GM12878 (cell line): ENCODE measurements around the gene THAP11. TPM values are rescaled to one million over a fixed set of nuclear protein-coding genes. Genes with fewer than 3 reads are reported as not detected.

ENCODE experiments used
- ATAC-seq: fragments of 200-7000 bp; cut with Tn5 transposase; 3 replicates; pipeline ENCODE4 v1.9.1; 2020; ENCODE audit warnings: mild to moderate bottlenecking, moderate library complexity
- BruUV-seq: library from RNA; stranded (reverse); fragments of 400-500 nt; replicated peaks from 2 replicates; lab custom pipeline; 2021; lab: Mats Ljungman, UMichigan
- CTCF ChIA-PET: fragments of 300-600 bp; sonication (Branson Sonifier 250); formaldehyde crosslinking; extraction: SDS; loops from one replicate; lab custom pipeline; 2021; ENCODE audit warnings: inconsistent platforms; lab: Yijun Ruan, JAX
- POLR2A ChIA-PET: fragments of 350-600 bp; formaldehyde crosslinking; extraction: SDS; loops from one replicate; lab custom pipeline; 2021; ENCODE audit warnings: inconsistent platforms; lab: Charles Lee
- RAD21 ChIA-PET: fragments of 300-600 bp; sonication (Branson Sonifier 250); formaldehyde crosslinking; loops from one replicate; lab custom pipeline; 2023; ENCODE audit warnings: antibody characterized with exemption; ENCODE audit not compliant: unreplicated experiment; lab: Charles Lee
- SMC1A ChIA-PET: fragments of 300-600 bp; sonication (Branson Sonifier 250); formaldehyde crosslinking; loops from one replicate; lab custom pipeline; 2023; ENCODE audit not compliant: unreplicated experiment, uncharacterized antibody; lab: Charles Lee
- DNase-seq: peaks from one replicate; pipeline ENCODE4 v3.0.0-alpha.2; 2011; ENCODE audit warnings: low read depth, low spot score
- FAIRE-seq: peaks from 3 replicates; lab custom pipeline; 2011; peaks lifted over from hg19 to GRCh38; lab: Jason Lieb, UNC
- H2AFZ ChIP-seq: 2 replicates; pipeline ENCODE4 v1.6.0; 2011; ENCODE audit warnings: low read depth, low read length, control low read depth; ENCODE audit not compliant: control insufficient read depth
- H3K27ac ChIP-seq: 2 replicates; pipeline ENCODE4 v1.5.1; 2011; ENCODE audit warnings: control low read depth; ENCODE audit not compliant: control insufficient read depth, insufficient read depth
- H3K27me3 ChIP-seq, 2 experiments: replicated peaks in 1 of 2; 2 replicates each; pipeline versions ENCODE4 v1.6.0 to v1.6.1; 2011; ENCODE audit warnings: low read length in 1 of 2; ENCODE audit not compliant: control insufficient read depth in 2 of 2, insufficient read depth in 2 of 2
- H3K36me3 ChIP-seq, 2 experiments: 2 replicates each; pipeline ENCODE4 v1.5.1; 2011; ENCODE audit warnings: low read length in 1 of 2; ENCODE audit not compliant: control insufficient read depth in 2 of 2, insufficient read depth in 2 of 2
- H3K4me1 ChIP-seq: 2 replicates; pipeline ENCODE4 v1.6.1; 2011; ENCODE audit warnings: mild to moderate bottlenecking, low read length, moderate library complexity, mixed read lengths; ENCODE audit not compliant: control insufficient read depth, insufficient read depth
- H3K4me2 ChIP-seq: 2 replicates; pipeline ENCODE4 v1.6.0; 2011; ENCODE audit warnings: control low read depth; ENCODE audit not compliant: control insufficient read depth, insufficient read depth
- H3K4me3 ChIP-seq: fragments of 200-600 bp; sonication (generic); 2 replicates; pipeline ENCODE4 v1.5.1; 2016
- H3K79me2 ChIP-seq: 2 replicates; pipeline ENCODE4 v1.6.0; 2011; ENCODE audit warnings: low read length; ENCODE audit not compliant: control insufficient read depth, insufficient read depth
- H3K9ac ChIP-seq: 2 replicates; pipeline ENCODE4 v1.8.0; 2011; ENCODE audit warnings: low read length, control low read depth, mixed read lengths; ENCODE audit not compliant: control insufficient read depth, insufficient read depth
- H3K9me3 ChIP-seq: replicated peaks from 3 replicates; pipeline ENCODE4 v1.5.1; 2011; ENCODE audit warnings: mild to moderate bottlenecking, low read length; ENCODE audit not compliant: control insufficient read depth, insufficient read depth
- H4K20me1 ChIP-seq: 2 replicates; pipeline ENCODE4 v1.6.0; 2011; ENCODE audit not compliant: control insufficient read depth, insufficient read depth
- ATF7 ChIP-seq: fragments of 450-650 bp; IDR thresholded peaks from 2 replicates; pipeline ENCODE4 v1.6.1; 2016; ENCODE audit warnings: low read depth, mild to moderate bottlenecking
- CHD1 ChIP-seq: IDR thresholded peaks from 2 replicates; pipeline ENCODE4 v1.6.1; 2012; ENCODE audit warnings: low read depth, low read length, improper control_type of control experiment
- HCFC1 ChIP-seq: fragments of 150-350 bp; IDR thresholded peaks from 2 replicates; pipeline ENCODE4 v1.6.1; 2014; ENCODE audit warnings: low read length
- IKZF2 ChIP-seq, 2 experiments: fragments of 450-650 bp; IDR thresholded peaks; 2 replicates each; pipeline ENCODE4 v1.6.1; 2017; ENCODE audit warnings: mild to moderate bottlenecking in 2 of 2, moderate library complexity in 2 of 2
- MEF2A ChIP-seq: IDR thresholded peaks from 2 replicates; pipeline ENCODE4 v1.6.1; 2011; ENCODE audit warnings: low read depth, mild to moderate bottlenecking, low read length, moderate library complexity; ENCODE audit not compliant: insufficient read depth
- MXI1 ChIP-seq: fragments of 150-350 bp; IDR thresholded peaks from 2 replicates; pipeline ENCODE4 v1.6.1; 2011; ENCODE audit warnings: low read depth, mild to moderate bottlenecking, inconsistent platforms, low read length, improper control_type of control experiment
- NKRF ChIP-seq: fragments of 450-650 bp; conservative IDR thresholded peaks from 2 replicates; pipeline ENCODE4 v1.6.1; 2017; ENCODE audit warnings: mild to moderate bottlenecking, moderate library complexity
- RAD51 ChIP-seq: fragments of 450-650 bp; IDR thresholded peaks from 2 replicates; pipeline ENCODE4 v1.6.1; 2016; ENCODE audit warnings: moderate library complexity, mild to moderate bottlenecking, inconsistent platforms
- RFX5 ChIP-seq: IDR thresholded peaks from 2 replicates; pipeline ENCODE4 v1.6.1; 2011; ENCODE audit warnings: low read depth, low read length, improper control_type of control experiment
- TARDBP ChIP-seq: IDR thresholded peaks from 2 replicates; pipeline ENCODE4 v1.6.1; 2016; ENCODE audit warnings: borderline replicate concordance
- YY1 ChIP-seq: IDR thresholded peaks from 2 replicates; pipeline ENCODE4 v1.6.1; 2011; ENCODE audit warnings: low read depth, mild to moderate bottlenecking, low read length
- WGBS: methylation state at CpG from one replicate; pipeline ENCODE4 v1.1.6; 2016; ENCODE audit warnings: low lambda C conversion rate; ENCODE audit not compliant: insufficient replicate concordance, insufficient coverage; ENCODE audit errors: missing lambda C conversion rate; 5-methylcytosine and 5-hydroxymethylcytosine counted together
- in situ Hi-C: fragments of 300-500 bp; cut with MboI; formaldehyde crosslinking; loops from 9 replicates; pipeline ENCODE4 v1.14.3; 2018; ENCODE audit warnings: mixed read lengths
- intact Hi-C: fragments of 100-400 bp; cut with micrococcal nuclease; formaldehyde crosslinking; loops from one replicate; pipeline ENCODE4 v1.14.2; 2022; ENCODE audit not compliant: unreplicated experiment
- polyA plus RNA-seq, 11 experiments: library from polyadenylated mRNA; depleted of rRNA in 4 of 11; unstranded in 6 of 11; stranded (reverse) in 5 of 11; fragments of >200 nt; fragmentation: Nextera tagmentation in 4 of 11; fragmentation: Illumina TruSeq in 1 of 11; extraction: Ambion mirVana in 4 of 11; extraction: Trizol in 1 of 11; gene quantifications; 1 replicate in 1 of 11; 2 replicates in 10 of 11; pipeline versions ENCODE4 v1.2.1 to v1.2.3, GENCODE V29; 2011 to 2016; ENCODE audit warnings: inconsistent platforms in 2 of 11, missing spikeins in 2 of 11, low read depth in 1 of 11
- total RNA-seq, 4 experiments: library from RNA; depleted of rRNA in 3 of 4; stranded (reverse); fragments of >200 nt in 3 of 4; fragmentation: Illumina TruSeq in 1 of 4; extraction: Trizol in 1 of 4; gene quantifications; 2 replicates each; pipeline versions ENCODE4 v1.2.1 to v1.2.3, GENCODE V29; 2013 to 2021

The THAP11 gene
- total and polyA plus RNA-seq, 10 of the 15 experiments (the other 5 are each of a cell fraction or from before 2014, with no cell fraction given) = 2.5 to 36.7 (median 21.4) TPM

DNA sequence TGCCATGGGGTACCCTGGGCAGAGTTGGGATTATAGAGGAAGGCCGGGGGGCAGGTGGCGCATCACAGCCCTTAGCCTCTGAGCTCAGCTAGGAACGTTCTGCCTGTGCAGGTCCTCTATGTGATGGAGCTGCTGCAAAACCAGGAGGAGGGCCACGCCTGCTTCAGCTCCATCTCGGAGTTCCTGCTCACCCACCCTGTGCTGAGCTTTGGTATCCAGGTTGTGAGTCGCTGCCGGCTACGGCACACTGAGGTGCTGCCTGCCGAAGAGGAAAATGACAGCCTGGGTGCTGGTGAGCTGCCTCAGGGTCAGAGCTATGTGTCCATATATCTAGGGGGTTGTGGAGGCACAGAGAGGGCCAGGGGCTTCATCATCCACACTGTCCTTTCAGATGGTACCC lies 36.7 kb downstream of the THAP11 start:
- peaks cover 19% of the 10 kb centered on the region for H3K79me2 ChIP-seq
- H3K4me1 ChIP-seq = peaks cover 6% of the 10 kb centered on the region; the same call in 1 of the 2 replicates
- peaks cover 19 to 58% of the 10 kb centered on the region in 2 experiments; a peak in 3 of 4 replicates for H3K36me3 ChIP-seq
- over 99% methylated on average over 9 of the region's 9 CpGs for WGBS
- ChIA-PET SMC1A (no interaction called here), POLR2A (no interaction called here), RAD21 (no interaction called here), CTCF (interaction anchor here (0.9 to 2.2 kb wide), 2 partner anchors 10 to 62 kb away, joined by 5 to 9 read pairs; no protein-coding TSS in a partner anchor)
- H3K4me3 ChIP-seq = no peak overlapping the region
- no peak overlapping the region for H3K4me2 ChIP-seq
- ATAC-seq (no peak), FAIRE-seq (no peak), DNase-seq (no peak)
- H3K9me3 ChIP-seq = no peaks in the 10 kb centered on the region
- no peak overlapping the region for H3K27ac ChIP-seq
- TF ChIP-seq NKRF (no peak), MEF2A (no peak), YY1 (no peak), HCFC1 (no peak), RFX5 (no peak), MXI1 (no peak), ATF7 (no peak), TARDBP (no peak), CHD1 (no peak), RAD51 (no peak), IKZF2 (IDR thresholded peaks at IDR 0.05) (no peak)
- no peak overlapping the region for H2AFZ ChIP-seq
- intact Hi-C loops (no loop called here), in situ Hi-C loops (loop anchor here (5.0 kb wide), 1 partner anchor 163 kb away; no protein-coding TSS in a partner anchor)
- BruUV-seq = no TSS peak
- H4K20me1 ChIP-seq = peaks cover 2% of the 10 kb centered on the region
- H3K27me3 ChIP-seq = no peaks in the 10 kb centered on the region
- no peak overlapping the region for H3K9ac ChIP-seq
